HG03575 (cell line): ENCODE results near the gene PRICKLE1.

Experiments
- ATAC-seq: cut with Tn5 transposase; IDR thresholded peaks from one replicate; pipeline ENCODE4 v1.9.1; 2021; ENCODE audit not compliant: unreplicated experiment, insufficient number of reproducible peaks, low FRiP score; ENCODE audit errors: extremely low read depth

The PRICKLE1 gene

DNA sequence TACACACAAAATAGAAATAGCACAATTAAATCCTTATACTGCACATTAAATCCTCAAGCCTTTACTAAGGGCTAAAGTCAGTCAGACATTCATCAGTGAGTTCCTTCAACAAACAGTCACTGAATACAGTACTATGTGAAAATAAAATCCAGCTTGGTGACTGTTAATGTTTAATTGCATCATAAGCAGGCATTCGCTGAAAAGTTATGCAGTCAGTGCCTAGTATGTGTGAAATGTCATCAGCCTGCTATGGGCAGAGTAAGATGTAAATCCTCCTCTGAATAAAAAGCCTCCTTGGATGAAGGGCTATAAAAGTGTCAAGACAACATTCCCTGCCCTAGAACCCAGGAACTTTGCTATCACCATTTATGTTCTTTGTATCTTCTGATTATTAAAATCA is 116.4 kb downstream of the PRICKLE1 start:
- no peak for ATAC-seq

DNA sequence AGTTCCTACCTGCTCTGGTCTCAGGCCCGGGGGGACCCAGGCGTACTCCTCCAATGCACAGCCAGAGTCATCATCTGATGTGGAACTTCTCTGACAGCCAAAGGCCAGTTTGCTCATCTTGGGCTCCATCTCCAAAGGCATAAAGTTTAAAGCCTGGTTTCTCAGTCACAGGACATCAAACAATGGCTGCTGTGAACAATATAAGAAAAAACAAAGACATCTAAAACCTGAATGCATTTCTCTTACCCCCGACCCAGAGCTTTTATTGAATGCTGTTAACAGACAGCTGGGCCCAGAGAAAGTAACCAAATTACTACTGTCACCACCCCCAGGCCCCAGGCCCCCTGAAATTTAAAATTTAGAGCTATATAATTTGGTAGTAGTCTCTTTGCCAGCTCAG is 117.2 kb downstream of the PRICKLE1 start:
- no peak for ATAC-seq

DNA sequence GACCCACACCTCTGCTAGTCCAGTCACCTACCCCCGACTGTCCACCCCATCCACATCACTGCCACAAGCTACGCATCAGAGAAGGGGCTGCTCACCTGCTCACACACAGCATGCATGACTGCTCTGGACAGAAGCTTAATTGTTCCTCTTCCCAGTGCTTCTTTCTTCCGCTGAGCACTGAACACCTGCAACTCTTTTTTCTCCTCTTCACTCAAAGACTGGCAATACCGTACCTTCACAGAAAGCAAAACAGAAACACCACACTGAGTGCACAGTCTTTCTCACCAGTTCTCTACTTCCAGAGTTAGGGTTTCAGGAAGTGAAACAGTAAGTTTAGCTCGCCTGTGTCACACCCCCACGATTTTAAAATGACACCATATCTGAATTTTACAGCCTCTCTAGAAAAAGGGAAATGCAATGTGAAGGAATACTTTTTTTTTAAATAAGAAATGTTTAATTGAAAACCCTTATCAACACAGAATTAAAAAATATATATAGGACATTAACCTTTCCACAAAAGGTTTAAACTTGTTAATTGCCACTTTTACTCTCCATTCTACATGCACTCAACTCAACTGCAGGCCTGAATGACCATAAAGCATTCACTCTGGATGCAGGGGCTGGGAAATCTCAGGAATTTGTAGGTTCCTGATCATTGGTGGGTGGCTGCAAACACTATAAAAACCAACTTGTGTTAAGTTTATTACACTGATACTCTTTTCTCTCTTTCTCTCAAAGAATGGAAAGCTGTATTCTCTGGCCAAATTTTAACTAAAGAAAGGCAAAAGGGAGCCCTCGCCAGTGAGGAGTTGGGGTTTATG is 120.0 kb downstream of the PRICKLE1 start:
- peak; percentile 98 for ATAC-seq

DNA sequence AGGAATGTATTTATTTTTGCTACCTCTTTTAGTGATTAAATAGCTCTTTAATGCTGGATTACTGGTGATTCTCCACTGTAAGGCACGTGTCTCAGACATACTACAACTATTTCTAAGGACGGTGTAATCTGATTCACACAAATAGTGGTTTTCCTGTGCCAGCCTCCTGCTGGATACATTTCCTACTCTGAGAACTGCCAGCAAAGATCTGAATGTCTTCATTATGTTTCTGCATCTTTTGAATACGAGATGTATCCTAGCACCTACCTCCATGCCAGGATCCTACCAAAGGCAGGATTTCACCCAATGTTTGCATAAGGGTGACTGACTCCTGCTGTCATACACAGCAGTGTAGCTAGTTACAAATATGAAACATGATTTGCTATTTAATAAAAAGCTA is 120.6 kb downstream of the PRICKLE1 start:
- peak; percentile 11 for ATAC-seq

DNA sequence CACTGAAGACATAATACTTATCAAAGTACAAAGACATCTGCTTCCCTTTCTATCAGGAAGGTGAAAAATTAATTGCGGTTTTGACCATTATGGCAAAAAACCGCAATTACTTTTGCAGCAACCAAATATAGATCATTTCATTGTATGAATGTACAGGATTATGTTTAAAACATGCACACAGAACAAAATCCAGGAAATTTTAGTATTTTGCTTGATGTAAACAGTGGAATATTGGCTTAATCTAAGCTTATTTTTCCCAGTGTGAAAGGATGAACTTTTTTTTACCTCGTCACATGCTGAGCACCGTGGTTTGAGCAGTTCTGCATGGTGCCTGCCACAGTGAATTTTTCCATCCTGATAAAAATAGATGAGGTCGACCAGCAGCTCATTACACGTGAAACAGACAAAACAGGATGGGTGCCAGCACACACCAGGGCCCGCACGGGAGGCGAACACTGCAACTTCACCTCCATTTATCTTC is 121.2 kb downstream of the PRICKLE1 start:
- no peak for ATAC-seq

DNA sequence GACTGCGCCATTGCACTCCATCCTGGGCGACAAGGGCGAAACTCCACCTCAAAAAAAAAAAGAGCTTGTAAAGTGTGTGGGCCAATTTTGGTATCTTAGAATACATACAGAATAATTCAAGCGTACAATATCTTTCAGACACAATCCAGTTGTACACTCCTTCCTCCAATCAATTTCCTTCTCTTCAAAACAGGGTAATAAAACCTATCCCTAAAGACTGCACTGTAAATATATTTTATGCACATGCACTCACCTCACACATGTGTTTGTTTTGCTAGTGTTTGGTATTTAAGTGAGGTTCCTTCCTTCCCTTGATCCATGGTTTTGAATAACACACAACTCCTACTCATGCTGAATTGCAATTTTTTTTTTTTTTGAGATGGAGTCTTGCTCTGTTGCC is 125.9 kb downstream of the PRICKLE1 start:
- no peak for ATAC-seq

DNA sequence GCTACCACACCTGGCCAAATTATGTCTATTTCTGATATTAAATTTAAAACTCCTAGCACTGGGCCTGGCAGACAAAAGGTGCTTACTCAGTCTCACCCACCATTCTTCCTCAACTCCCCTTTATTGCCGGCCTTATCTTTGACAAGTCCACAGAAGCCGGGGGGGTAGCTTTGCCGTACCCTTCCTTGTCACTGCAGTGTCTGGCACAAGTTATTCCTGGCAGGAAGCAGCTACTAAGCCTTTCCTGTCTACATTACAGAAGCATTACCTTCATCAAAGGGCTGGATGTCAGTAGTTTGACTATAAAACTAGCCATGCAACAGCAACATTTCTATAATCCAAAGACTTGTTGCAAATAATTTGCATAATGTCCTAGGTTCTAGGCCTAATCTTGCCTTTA is 127.1 kb downstream of the PRICKLE1 start:
- no peak for ATAC-seq

DNA sequence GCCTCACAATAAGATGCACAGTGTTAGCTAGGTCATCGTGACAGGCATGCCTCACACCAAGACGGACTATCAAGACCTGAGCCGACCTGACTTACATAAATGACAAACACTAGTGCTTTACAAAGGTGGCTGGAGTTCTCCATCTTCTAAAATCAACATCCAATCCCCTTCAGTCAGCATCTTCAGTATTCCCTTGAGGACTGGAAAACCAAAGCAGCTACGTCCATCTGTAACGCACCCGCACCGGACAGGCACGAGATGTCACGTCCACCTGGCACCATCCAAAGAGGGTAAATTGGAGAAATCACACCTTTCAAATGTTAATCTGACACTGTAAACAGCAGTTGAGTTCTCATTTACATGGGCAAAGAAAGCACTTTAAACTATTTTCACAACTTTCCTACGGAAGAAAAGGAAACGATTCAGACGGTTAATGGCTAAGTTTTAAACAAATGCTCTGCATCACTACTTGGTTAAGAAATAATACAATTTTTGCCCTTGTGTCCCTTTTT is 130.2 kb downstream of the PRICKLE1 start:
- no peak for ATAC-seq

DNA sequence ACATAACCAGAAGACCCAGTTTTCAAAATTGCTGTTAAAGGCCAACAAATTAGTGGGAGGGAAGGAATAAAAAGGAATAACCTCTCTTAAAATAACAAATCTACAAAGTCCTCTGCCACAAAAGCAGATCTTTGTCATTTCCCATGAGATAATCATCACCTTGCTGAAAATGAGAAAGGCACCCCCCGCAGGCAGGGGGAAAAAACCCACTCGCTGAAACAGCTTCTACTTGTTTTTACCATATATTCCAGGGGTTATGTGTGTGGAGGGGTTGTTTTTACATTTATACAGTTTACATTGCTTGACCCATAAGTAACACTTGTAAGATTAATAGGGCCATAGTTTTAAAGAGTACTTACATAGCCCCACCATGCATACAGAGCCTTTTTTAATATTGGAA is 131.0 kb downstream of the PRICKLE1 start:
- ATAC-seq: no peak

DNA sequence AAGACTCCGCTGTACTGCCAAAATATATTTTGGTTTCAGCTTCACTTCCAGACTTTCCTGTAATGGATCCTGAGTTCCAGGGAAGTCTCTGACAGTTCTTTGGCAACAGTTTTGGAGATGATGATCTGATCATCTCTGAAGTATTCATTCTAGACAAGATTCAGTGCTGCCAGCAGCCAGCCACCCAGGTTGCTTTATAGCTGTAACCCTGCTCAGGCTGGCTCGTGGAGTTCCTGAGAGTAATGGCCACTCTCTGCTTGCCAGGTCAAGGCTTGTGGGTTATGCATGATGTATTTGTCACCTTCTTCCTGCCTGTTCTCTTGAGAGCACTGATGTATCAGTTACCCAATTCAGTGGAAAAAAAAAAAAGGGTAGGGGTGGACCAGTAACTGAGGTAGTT is 139.3 kb downstream of the PRICKLE1 start:
- ATAC-seq: no peak

DNA sequence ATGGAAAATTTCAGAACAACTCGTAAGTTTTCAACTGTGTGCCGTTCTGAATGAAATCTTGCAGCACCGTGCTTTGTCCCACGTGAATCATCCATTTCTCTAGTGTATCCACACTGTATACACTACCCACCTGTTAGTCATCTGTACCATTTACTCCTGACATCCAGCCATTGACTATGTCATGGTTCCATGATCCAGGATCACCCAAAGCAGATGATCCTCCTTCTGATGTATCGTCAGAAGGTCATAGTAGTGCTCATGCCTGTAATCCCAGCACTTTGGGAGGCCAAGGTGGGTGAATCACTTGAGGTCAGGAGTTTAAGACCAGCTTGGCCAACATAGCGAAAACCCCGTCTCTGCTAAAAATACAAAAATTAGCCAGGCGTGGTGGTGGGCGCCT is 140.7 kb downstream of the PRICKLE1 start:
- no peak for ATAC-seq

DNA sequence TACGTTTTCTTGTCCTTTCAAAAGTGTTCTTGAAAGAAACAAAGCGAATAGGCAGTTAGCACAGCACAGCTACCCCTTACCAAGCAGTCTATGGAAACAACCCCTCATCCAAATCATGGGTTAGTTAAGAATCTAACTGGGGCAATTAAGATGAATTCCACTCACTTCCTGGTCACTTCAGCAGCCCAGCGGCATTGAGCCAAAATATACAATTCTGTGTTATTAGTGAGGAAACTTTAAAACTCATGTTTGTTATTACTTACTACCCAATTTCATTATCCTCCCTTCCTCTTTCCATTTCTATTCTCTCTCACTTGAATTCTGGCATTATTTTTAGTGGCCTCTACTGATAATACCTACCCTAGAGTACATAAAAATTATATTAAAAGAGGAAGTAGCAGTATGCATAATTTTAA is 142.2 kb downstream of the PRICKLE1 start:
- ATAC-seq: no peak

DNA sequence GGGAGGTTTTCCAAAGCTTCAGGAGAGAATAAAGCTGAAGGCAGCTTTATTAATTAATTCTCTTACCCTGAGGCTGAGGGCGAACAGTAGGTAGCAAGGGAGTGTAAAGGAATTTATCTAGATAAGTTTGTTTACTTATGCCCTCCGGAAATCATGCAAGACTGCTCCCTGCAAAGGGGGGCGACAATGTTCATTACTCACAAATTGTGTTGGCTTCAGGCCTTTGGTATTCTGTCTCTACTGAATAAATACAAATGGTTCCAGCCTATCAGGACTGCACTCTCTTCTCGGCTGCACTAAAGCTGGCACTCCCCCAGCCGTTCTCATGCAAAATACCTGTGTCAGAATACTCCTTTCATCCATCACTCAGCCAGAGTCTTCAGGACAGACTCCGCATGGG is 142.8 kb downstream of the PRICKLE1 start:
- ATAC-seq: no peak

DNA sequence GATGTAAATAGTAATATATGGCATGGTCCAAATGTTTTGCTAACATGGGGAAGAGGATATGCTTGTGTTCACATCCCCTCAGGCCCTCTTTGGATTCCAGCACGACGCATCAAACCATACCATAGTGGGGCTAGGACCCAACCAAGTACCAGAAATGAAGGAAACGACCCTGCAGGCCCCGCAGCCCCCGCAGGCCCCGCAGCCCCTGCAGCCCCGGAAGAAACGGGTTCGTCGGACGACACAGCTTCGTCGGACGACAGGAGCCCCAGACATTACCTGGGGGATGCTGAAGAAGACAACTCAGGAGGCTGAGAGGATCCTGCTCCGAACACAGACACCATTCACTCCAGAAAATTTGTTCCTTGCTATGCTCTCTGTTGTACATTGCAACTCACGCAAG is 143.7 kb downstream of the PRICKLE1 start:
- ATAC-seq: no peak

DNA sequence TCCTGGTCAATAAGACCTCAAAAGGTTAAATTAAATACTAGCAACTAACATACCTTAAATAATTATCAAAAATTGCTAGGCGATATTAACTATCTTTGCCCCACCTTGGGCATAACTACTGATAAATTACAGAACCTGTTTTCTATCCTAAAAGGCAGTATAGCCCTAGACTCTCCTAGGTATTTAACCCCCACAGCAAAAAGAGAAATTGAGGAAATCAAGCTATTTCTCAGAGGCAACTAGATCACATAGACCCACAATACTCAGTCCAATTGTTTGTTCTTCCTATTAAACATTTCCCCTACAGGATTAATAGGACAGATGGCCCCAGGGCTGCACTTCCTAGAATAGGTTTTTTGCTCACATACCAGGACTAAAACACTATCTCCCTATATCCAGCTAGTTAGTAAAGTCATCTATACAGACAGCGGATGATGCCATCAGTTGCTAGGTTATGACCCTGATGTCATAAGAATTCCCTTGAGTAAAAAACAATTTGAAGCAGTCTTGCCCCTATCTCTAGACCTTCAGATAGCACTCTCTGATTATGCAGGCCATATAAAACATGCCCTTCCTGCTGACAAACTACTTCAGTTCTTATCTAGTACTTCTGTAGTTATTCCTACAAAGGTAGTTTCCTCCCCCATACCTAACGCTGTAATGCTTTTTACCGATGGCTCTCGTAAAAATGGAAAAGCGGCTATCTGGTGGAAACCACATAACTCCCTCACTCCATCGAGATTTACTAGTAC is 145.2 kb downstream of the PRICKLE1 start:
- no peak for ATAC-seq

DNA sequence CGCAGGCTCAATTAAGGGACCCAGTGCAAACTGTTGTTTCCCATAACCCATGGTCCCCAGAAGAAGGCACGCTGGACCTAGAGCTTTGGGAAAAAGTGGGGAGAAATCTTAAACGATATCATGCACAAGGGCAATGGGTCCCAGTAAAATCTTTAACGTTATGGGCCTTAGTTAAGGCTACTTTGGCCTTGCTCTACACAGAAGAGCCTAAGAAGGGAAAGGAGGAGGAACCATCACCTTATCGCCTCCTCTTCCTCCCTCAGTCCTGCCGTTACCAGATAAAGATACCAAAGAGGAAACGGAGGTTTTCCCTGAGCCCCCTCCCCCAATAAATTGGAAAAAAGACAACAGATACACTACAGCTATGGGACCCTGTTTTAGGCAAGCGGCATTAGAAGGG is 146.7 kb downstream of the PRICKLE1 start:
- no peak for ATAC-seq

DNA sequence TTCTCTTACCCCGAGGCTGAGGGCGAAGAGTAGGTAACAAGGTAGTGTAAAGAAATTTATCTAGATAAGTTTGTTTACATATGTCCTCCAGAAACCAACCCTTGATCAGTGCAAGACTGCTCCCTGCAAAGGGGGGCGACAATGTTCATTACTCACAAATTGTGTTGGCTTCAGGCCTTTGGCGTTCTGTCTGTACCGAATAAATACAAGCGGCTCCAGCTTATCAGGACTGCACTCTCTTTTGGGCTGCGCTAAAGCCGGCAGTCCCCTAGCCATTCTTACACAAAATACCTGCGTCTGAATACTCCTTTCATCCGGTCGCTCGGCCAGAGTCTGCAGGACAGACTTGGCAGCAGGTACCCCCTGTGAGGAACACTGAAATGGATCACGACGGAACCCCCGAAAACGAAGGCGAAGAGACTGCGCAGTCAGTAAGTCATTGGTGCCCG is 147.2 kb downstream of the PRICKLE1 start:
- no peak for ATAC-seq

DNA sequence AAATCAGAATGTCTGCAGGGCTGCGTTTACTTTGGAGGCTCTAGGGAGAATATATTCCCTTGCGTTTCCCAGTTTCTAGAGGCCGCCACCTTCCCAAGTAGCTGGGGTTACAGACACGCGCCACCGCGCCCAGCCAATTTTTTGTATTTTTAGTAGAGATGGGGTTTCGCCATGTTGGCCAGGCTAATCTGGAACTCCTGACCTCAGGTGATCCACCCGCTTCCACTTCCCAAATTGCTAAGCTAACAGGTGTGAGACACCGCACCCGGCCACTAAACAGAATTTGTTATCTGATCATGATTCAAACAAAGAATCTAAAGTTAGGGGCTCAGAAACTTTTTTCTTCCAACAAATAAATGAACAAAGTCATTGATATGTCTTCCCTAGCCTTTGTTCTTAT is 148.9 kb downstream of the PRICKLE1 start:
- ATAC-seq: no peak

DNA sequence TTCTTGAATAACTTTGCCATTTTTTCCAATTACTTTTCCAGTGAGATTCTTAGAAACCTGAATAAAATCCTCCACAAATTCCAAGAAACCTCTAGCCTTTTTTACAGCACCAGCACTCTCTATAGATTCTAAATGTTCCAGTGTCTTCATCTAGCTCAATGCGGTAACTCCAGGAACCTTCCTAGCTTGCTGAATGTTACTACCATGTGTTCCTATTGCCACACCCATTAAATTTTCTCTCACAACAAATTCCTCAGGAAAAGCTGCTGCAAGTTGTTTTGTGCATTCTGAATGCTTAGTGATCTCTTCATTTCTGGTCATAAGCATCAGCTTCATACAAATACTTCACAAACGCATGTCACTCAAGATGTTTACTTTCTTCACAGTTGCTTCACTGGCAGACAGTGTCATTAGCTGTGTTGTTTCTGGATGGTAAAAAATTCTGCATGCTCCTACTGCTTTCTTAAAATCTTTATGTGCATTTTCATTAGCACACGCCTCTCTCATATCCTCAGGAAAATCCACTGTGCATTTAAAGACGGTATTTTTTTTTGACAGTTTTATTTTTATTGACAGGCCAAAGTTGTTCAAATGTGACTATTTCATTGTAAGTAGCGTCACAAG is 156.9 kb downstream of the PRICKLE1 start:
- ATAC-seq: no peak

DNA sequence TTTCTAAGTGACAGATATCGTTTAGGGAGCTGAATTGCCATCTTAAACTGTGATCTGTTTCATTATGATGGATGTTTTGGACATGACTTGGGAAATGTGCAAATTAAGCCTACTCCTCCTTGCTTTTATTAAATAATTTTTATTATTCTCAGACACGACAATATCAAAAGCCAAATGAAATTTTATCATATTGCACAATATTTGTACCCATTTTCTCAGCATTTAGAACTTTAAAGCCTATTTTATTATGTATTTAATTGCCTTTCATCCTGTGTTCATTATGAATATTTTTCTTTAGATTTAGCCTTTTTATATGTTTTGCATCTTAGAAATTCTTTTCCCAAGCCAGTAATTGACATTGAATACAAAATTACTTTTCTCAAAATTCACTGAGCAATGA is 160.7 kb downstream of the PRICKLE1 start:
- no peak for ATAC-seq
